SW480 (cell line): Measurements from ENCODE around the gene MRPS17.
"Not testable (repeated sequence)": the region's sequence is repeated elsewhere in the genome, so short reads cannot be mapped to it uniquely, and the experiment has no call there.

ENCODE experiments used
- DNase-seq: peaks from one replicate; pipeline ENCODE4 v3.0.0-alpha.2; 2016; ENCODE audit warnings: low spot score

The MRPS17 gene

GRCh38 chr7:55951637-55952351, at the start of gene MRPS17:
Gene MRPS17 (plus strand): TSS chr7:55951877. CDS start chr7:55953196, 1,319 bp downstream.
- DNase-seq = peak; percentile 97

DNA sequence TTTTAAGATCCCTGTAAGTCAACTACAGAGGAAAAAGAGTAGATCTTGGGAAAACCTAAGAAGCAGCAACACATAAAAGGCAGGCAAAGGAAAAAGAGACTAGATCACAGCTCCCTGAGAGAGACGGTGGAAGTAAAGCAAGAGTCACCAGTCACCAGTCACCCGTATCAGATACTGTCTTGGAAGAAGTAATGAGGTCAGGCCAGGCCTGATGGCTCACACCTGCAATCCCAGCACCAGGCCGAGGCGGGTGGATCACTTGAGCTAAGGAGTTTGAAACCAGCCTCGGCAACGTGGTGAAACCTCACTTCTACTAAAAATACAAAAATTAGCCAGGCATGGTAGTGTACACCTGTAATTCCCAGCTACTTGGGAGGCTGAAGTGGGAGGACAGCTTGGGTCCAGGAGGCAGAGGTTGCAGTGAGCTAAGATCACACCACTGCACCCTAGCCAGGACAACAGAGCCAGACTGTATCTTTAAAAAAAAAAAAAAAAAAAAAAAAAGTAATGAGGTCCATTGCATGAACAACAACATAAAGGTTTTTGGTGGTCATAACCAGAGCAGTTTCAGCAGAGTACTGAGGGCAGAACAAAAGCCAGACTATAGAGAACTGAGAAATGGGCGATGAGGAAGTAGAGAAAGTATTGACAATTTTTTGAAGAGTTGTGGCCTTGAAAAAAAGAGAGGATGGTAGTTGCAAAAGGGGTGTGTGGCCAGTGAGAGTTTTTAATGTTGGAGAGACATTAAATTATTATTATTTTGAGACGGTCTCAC, 47.5 kb upstream of the MRPS17 start:
- no peak for DNase-seq

- no peak for DNase-seq
Observed at GRCh38 chr7:55912748-55913158, 38.9 kb upstream of the MRPS17 start.

DNA sequence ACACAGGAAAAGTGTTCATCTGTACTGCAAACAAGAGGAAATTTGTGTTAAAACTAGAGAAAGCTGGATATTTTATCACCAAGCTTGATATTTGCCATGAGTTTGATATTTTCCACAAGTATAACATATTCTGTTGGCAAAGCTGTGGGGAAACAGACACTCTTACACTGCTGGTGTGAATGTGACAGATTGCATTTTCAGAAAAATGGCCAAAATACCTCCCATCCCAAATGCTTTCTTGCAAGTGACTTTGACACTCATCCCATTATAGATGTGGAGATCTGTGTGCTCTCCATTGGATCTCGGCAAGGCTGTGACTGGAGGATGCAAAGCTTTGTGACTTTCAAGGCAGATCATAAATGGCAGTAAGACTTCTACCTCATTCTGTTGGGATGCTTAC, 33.9 kb upstream of the MRPS17 start:
- DNase-seq = no peak

- DNase-seq = no peak
Observed at GRCh38 chr7:55928006-55928767, 23.5 kb upstream of the MRPS17 start.

GRCh38 chr7:55931421-55932151, 20.1 kb upstream of the MRPS17 start:
- no peak for DNase-seq

DNA sequence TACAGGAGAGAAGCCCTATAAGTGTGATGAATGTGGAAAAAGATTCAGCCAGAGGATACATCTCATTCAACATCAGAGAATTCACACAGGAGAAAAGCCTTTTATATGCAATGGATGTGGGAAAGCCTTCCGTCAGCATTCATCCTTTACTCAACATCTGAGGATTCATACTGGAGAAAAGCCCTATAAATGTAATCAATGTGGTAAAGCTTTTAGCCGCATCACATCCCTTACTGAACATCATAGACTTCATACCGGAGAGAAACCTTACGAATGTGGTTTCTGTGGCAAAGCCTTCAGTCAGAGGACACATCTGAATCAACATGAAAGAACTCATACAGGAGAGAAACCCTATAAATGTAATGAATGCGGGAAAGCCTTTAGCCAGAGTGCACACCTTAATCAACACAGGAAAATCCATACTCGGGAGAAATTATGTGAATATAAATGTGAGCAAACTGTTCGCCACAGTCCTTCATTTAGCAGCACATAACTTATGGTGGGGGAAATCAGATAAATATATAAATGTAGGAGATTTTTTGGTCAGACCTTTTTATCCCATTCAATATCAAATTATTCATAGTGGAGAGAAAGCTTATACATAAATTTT, 12.1 kb upstream of the MRPS17 start:
- peak; percentile 20 for DNase-seq

DNA sequence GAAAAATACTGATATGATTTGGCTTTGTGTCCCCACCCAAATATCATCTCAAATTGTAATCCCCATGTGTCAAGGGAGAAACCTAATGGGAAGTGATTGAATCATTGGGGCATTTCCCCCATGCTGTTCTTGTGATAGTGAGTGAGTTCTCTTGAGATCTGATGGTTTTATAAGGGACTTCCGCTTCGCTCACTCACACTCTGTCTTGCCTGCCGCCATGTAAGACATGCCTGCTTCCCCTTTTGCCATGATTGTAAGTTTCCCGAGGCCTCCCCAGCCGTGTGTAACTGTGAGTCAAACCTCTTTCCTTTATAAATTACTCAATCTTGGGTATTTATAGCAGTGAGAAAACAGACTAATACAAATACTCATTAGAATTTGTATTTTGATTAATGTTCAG, 5.1 kb upstream of the MRPS17 start:
- no peak for DNase-seq

DNA sequence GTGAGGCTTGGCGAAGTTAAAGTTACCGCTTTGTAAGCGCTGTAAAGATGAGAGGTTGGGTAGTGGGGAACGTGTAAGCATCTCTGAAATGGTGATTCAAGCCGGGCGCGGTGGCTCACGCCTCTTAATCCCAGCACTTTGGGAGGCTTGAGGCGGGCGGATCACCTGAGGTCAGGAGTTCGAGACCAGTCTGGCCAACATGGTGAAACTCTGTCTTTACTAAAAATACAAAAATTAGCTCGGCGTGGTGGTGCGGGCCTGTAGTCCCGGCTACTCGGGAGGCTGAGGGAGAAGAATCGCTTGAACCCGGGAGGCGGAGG, 635 bp downstream of the MRPS17 start:
- DNase-seq = not testable (repeated sequence)

GRCh38 chr7:55953707-55954475, 2.2 kb downstream of the MRPS17 start:
- no peak for DNase-seq

GRCh38 chr7:55957190-55957589, 5.5 kb downstream of the MRPS17 start:
- no peak for DNase-seq

DNA sequence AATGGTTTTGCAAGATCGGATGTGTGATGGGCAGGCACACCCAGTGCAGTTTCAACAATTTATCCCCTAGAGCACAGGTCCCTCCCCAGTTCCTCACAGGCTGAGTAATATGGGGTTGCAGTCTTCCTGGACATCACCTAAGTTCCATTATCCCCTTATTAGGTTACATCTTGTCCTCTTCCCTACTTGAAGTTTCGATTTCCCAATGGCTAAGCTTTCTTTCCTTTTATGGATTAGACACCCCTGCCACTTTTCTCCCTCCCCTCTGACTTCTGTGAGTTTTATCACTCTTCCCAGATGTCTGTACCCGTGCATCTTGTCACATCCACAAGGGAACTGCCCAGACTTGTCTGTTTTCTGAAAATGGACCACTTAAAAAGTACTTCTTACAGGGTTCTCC, 10.3 kb downstream of the MRPS17 start:
- no peak for DNase-seq

- DNase-seq = no peak
Observed at GRCh38 chr7:55963584-55964168, 12.0 kb downstream of the MRPS17 start.

DNA sequence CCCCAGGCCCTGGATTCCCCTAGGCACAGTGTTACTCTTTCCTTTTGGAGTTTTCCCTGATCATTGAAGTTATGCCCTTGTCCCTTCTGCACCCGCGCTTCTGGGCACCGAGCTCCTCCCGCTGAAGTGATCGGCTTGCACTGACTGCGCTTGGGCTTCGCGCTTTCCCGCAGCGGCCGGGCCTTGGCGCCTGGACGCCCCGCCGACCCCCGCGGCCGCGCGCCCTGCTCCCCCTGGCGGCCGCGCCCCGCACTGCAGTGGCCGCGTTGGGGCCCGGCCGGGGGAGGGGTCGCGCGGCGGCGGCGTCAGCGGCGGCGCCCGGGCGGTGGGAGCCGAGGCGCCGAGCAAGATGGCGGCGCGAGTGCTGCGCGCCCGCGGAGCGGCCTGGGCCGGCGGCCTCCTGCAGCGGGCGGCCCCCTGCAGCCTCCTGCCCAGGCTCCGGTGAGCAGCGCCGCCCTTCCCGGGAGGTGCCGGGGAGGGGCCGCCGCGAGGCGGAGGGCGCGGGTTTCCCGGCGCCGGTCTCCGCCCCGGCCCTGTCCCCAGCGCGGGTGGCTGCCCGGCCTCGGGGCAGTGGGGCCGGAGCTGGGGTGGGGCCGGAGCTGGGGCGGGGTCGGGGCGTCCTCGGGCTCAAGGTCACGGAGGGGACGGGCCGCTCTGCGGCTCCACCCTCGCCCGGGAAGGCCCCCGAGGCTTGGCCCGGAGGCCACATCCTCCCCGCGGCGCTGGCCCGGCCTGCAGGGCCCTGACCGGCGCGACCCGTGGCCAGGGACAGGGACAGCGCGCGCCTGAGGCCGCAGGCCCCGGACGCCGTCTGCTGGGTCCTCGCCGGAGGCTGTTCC, 12.8 kb downstream of the MRPS17 start, which contains the start of gene NIPSNAP2:
Gene NIPSNAP2, plus strand, starts transcription at position 325 of the 839 bp plus-strand sequence. Its CDS starts 25 bp downstream, at position 350.
- peak; percentile 78 for DNase-seq

GRCh38 chr7:55965100-55965470, 13.4 kb downstream of the MRPS17 start:
- no peak for DNase-seq

DNA sequence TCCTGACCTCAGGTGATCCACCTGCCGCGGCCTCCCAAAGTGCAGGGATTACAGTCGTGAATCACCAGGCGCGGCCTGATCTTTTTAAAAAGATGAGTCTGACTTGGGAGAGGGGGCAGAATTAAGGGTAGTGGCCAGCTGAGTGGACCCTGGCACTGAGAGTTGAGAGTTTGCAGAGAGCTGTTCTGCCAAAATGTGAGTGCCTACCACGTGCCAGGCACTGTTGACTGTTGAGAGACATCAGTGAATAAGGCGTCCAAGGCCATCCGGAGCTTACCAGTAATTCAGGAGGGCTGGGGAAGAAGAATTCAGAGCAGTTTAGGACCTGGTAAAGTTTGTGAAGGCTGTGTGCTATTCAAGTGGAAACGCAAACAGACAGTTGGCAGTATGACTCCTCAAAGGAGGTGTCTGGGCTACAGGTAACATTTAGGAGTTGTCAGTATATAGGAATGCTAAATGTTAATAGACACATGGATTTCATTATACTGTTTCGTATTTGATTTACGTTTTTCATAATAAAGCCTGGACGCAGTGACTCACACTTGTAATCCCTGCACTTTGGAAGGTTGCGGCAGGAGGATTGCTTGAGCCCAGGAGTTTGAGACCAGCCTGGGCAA, 14.2 kb downstream of the MRPS17 start:
- DNase-seq = no peak

GRCh38 chr7:55966851-55967250, 15.2 kb downstream of the MRPS17 start:
- no peak for DNase-seq

DNA sequence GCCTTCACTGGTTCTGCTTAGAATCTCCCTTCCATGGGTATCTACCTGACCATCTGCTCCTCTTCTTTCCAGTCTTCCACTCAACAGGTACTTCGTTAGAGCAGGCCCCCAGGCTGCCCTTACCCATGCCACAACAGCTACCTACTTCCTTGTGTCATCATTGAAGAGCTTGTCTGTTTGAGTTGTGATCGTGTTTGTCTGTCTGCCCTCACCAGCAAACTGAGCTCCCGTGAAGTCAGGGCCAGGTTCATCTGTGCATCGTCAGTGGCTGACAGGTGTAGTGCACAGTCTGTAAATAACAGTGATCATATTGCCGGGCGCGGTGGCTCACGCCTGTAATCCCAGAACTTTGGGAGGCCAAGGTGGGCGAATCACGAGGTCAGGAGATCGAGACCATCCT, 17.7 kb downstream of the MRPS17 start:
- no peak for DNase-seq

GRCh38 chr7:55970561-55970960, 18.9 kb downstream of the MRPS17 start:
- no peak for DNase-seq
